Daoy (cell line): ENCODE data around the gene AGAP3. TPM values are rescaled to one million over a fixed set of nuclear protein-coding genes. Genes with fewer than 3 reads are reported as not detected.

Source experiments
- DNase-seq: peaks from one replicate; pipeline ENCODE4 v3.0.0-alpha.2; 2015; ENCODE audit warnings: low read depth
- total RNA-seq: library from RNA; depleted of rRNA; stranded (reverse); fragments of >200 nt; shearing (Covaris generic); gene quantifications from 2 replicates; pipeline ENCODE4 v1.2.3, GENCODE V29; 2014

AGAP3 gene
- total RNA-seq, 1 experiment from 2014 or later, result 41.6 TPM

DNA sequence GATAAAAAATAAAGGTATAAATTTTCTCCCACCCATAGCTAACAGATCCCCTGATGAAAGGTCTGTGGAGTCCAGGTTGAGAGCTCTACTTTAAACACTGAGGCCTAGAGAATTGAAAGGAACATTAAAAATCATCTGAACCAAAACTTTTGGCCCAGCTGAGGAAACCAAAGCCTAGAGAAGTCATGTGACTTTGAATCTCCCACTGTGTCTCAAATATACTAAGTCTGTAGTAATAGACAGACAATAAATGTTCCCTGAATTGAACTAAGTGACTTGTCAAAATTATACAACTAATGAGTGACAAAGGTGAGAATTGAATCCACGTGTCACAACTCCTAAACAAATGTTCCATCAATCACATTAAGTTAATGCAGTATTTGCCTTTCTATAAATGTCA lies 75.5 kb downstream of the AGAP3 start:
- no peak for DNase-seq

DNA sequence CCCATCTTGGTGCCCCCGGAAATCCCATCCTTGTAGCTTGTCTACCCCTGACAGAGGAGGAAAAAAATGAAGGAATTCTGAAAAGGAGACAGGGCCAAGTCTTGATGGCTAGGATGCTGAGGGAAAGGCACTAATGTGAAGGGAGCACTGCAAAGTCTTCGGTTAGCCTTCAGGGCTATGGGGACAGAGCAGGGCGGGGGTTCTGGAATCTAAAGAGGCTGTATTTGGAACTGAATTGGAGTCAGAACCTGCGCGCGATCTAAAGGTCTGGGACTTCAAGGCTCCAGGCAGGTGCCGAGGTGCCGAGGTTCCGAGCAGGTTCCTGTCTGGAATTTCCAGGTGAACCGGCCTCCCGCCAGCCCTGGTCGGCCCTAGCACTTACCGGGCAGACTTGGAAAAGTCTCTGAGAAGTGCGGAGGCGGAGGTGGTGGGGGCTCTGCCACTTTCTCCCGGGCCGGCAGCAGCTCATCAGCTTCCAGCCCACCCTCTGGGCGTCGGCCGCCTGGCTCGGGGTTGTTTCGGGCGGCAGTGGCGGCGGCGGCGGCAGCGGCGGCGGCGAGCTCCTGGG lies 80.4 kb downstream of the AGAP3 start:
- DNase-seq, result no peak

- peak; percentile 69 for DNase-seq
Observed at GRCh38 chr7:151167197-151167961, 81.1 kb downstream of the AGAP3 start, which contains the start of gene GBX1. Gene GBX1 (minus strand): TSS chr7:151167694. CDS start chr7:151167548, 146 bp downstream.

GRCh38 chr7:151168003-151168786 lies 81.9 kb downstream of the AGAP3 start:
- peak; percentile 76 for DNase-seq

DNA sequence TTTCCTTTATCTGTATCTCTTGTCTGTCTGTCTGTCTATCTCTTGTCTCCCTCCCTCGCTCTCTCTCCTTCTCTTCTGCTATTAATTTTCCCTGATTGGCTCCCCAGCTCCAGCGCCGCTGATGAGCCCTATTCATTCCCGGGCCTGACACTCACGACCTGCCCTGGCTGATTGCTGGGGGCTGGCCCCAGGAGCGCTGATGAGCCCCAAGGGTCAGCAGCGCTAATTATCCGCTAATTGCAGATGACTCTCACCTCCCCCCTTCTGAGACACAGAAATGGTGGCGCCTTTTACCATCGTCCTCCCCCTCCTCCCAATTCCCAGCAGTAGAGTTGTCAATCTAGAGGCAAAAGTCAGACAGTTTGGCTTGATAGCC lies 82.5 kb downstream of the AGAP3 start:
- DNase-seq, result no peak

DNA sequence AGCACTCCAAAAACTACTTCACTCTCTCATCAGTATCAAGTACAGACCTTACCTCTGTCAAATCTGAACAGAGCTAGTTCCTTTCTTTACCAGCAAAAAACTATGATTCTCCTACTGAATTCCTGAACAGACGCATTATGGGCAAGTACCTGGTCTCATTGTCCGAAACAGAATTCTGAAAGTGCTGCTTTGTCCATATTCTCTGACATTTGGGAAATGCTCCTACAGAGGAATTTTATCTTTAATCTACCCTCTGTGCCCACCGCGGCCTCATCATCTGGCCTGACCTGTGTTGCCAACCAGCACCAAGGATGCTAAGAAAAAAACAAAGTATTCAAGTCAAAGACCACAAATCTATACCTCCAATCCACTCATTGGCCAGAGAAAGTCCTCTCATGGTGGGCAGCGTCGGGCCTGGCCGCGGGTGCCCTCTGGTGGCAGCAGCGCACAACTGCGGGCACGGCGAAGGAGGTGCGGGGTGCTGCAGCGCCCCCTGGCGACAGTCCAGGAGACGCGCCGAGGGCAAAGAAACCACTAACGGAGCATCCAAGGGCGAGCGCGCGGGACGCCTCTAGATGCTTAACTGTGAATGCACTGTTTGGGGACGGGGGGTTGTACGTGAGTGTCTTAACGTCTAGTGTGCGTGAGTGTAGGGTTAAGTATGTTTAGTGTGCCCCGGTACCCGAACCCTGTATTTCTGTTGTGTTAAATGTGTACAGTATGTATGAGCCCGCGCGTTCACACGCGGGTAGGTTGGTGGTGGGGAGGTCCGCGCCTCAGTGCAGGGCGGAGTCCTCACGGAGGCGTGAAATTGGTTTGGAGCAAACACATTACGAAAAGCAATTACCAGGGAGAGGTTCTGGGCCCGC lies 86.2 kb downstream of the AGAP3 start:
- peak; percentile 93 for DNase-seq

GRCh38 chr7:151173386-151174245 lies 87.3 kb downstream of the AGAP3 start:
- no peak for DNase-seq

GRCh38 chr7:151174246-151175046 lies 88.2 kb downstream of the AGAP3 start:
- no peak for DNase-seq

DNA sequence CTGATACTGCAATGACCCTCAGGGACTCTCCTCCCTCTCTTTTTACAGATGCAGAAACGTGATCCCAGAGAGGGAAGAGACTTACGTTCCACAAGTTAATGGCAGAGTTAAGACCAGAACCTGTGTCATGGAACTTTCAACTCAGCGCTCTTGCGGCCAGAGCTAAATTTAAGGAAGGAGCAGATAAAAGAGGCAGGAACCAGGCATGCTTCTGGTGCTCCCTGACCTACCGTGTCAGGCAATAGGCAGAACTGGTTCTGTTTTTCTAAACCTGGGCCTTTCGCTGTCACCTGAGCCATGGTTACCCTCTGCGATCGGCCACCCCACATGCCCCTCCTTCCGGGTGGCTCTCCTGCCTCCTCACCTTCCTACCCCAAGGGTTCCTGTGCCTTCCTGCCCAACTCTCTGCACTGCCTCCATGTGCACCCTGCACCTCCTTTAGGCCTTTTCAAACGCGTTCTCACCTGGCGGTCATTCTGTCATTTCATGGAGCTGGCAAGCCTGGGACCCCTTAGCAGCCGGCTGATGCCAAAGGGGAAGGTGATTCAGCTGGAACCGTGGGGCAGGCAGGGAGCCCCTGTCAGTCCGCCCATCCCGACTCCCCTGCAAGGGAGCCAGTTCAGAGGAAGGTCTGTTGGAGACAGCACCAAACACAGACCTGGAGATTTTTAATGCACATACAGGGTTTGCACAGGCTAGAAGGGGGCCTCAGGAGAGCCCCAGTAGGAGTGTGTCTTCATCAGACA lies 88.9 kb downstream of the AGAP3 start:
- no peak for DNase-seq

DNA sequence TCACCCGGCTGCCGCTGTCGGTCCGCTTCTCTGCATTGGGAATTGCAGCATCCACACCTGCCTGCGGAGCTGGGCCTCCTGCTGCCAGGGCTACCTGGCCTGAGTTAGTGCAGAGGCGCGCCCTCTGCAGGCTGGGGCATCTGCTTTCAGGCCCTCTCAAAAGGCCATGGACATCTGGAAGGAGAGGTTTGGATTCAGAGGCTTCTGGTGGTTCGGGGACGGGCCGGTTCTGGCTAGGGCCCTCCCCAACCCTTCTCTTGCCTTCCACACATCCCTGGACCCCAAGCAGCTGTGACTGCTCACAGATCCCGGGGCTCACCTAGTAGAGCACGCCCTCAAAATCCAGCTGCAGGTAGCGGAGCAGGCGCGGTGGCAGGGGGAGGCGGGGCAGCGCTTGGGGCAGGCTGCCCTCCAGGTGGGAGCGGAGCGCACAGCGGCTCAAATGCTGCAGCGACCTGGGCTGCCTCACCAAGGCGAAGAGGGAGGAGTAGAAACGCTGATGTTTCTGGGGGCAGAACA lies 89.6 kb downstream of the AGAP3 start:
- no peak for DNase-seq

DNA sequence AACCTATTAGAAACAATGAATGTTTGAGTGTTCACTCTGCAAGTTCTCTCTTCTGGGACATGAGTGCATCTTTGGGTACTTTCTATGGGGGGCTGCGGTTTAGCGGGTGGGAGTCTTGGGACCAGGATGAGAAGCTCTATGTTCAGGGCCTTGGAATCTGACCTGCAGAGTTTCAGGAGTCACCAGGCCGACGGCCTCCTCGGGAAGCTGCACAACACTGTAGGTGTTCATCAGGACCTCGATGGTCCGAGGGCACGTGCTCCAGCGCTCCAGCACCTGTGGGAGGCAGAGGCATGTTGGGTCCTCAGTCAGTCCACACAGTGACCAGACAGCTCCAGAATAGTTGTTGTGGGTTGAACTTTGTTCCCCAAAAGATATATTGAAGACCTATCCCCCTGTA lies 90.1 kb downstream of the AGAP3 start:
- no peak for DNase-seq

DNA sequence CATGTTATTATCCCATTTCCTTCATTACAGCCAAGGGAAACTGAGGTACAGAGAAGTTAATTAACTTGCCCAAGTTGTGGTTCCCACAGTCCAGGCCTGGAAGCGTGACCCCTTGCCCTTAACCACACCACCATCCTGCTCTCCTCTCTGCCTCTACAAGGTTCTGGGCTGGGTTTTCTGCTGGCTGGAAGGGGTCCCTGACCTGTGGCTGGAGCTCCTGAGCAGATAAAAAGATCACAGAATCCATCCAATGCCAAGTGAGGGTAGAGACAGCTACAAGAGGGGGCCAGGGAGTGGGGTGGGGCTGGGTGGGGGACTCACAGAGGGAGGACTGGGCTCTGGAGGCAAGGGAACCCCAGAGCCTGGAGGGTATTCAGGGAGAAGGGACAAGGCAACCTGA lies 91.0 kb downstream of the AGAP3 start:
- DNase-seq, result no peak

GRCh38 chr7:151178236-151178635 lies 92.0 kb downstream of the AGAP3 start:
- no peak for DNase-seq

DNA sequence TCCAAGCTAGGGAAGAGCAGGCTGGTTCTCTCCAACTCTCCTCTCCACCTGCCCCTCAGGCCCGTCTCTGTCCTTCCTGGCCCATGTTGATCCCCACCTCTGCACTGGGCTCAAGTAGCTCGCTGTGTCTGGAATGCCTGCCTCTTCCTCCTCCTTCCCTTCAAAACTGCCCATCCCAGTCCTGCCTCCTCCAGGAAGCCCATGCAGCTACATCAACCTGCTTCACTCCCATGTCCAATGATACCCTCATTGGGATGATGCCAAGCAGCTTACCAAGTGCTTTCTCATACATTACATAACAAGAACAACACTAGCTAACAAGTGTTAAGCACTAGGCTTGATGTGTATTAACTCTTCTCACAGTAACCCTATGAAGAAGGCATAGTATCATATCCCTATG lies 92.6 kb downstream of the AGAP3 start:
- DNase-seq, result no peak

- DNase-seq, result no peak
Observed at GRCh38 chr7:151179287-151179860, 93.1 kb downstream of the AGAP3 start.

DNA sequence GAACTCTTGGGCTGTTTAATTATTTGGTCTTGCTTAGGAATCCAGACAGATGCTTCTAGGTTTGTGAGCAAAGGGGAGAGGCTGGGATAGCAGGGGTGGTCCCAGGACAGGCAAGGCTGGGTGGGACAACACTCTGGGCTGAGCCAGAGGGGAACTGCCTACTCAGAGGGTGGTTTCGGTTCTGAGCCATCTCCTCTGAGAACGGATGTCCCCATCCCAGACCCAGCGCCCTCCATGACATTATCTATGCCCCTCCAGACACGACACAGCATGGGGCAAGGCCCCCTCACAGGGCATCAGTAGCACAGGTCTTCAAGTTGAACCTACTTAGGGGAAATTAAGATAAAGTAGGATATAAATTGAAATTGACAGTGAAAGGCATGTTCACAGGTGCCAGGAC lies 93.7 kb downstream of the AGAP3 start:
- no peak for DNase-seq

DNA sequence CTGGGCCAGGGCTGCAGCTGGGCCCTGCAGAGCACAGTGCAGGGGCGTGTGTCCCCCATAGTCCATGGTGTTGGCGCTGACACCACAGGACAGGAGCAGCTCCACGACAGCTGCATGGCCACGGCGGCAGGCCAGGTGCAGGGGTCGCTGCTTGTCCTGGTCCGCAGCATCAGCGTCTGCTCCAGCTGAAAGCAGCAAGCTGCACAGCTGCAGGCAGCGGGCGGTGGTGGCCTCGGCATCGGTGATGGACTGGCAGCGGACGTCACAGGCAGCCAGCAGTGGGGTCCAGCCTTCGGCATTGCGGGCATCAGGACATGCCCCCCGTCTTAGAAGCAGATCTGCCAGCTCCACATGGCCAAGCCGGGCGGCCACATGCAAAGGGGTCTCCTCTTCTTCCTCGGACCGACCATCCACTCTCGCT lies 94.7 kb downstream of the AGAP3 start:
- DNase-seq, result no peak

DNA sequence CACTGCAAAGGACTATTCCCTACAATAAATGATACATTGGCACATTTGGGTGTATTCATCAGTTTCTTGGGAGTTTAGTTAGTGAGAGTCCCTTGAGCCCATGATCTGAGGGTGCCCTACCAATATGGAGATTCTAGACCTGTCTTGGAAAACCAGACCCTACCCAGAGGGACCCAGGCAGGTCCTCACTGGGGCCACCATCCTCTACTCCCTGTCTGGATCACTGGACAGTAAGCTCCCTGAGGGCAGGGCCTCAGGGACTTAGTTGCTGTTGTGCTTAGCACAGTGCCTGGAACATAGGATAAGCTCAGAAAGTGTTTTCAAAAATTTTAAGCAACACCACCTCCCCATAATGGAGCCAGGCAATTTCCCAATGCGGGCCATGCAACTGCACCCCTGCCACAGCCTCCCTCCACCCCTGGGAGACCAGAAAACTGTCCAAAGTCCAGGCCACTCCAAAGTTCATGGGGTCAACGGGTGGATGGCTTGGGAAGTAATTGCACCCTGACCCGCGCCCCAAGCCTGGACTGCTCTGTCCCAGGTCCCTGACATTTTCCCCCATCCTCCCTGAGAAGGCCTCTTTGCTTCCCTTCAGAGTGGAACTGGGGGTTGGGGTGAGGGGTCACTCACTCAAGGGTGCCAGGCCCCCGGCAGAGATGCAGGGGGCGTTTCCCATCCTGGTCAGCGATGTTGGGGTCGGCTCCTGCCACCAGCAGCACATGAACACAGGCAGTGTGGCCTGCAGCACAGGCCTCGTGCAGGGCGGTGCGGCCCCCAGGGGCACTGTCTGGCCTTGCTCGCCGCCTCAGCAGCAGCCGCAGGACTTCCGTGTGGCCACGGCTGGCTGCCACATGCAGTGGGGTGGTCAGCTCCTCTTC lies 99.7 kb downstream of the AGAP3 start:
- no peak for DNase-seq
